MCF 10A (cell line): ENCODE measurements around the gene CYP26B1. TPM values are rescaled to one million over a fixed set of nuclear protein-coding genes. Genes with fewer than 3 reads are reported as not detected.

Experiments used
- BruUV-seq: library from RNA; stranded (reverse); fragments of 400-500 nt; replicated peaks from 2 replicates; lab custom pipeline; 2021; lab: Mats Ljungman, UMichigan
- CTCF ChIA-PET: fragments of 300-600 bp; sonication (Branson Sonifier 250); formaldehyde crosslinking; extraction: SDS; loops from one replicate; lab custom pipeline; 2021; ENCODE audit warnings: antibody characterized with exemption, inconsistent platforms; lab: Yijun Ruan, JAX
- POLR2A ChIA-PET: fragments of 300-600, 350-650 bp; sonication (Branson Sonifier 250); formaldehyde crosslinking; extraction: SDS; loops from one replicate; lab custom pipeline; 2020; ENCODE audit warnings: antibody characterized with exemption, inconsistent platforms; lab: Yijun Ruan, JAX
- DNase-seq: peaks from one replicate; pipeline ENCODE4 v3.0.0-alpha.2; 2018; ENCODE audit not compliant: unreplicated experiment
- H3K27ac Mint-ChIP-seq: one replicate; pipeline ENCODE4 v1.8.0; 2022; ENCODE audit warnings: mild to moderate bottlenecking, low read depth, mixed read lengths; ENCODE audit not compliant: unreplicated experiment
- H3K27me3 Mint-ChIP-seq: one replicate; pipeline ENCODE4 v1.8.0; 2022; ENCODE audit warnings: mixed read lengths; ENCODE audit not compliant: insufficient read depth, unreplicated experiment
- H3K36me3 Mint-ChIP-seq: one replicate; pipeline ENCODE4 v1.8.0; 2022; ENCODE audit warnings: mild to moderate bottlenecking, moderate library complexity, mixed read lengths; ENCODE audit not compliant: insufficient read depth, unreplicated experiment
- H3K4me1 Mint-ChIP-seq: one replicate; pipeline ENCODE4 v1.8.0; 2022; ENCODE audit warnings: mixed read lengths; ENCODE audit not compliant: insufficient read depth, unreplicated experiment
- H3K4me3 Mint-ChIP-seq: one replicate; pipeline ENCODE4 v1.8.0; 2022; ENCODE audit warnings: mild to moderate bottlenecking, moderate library complexity, mixed read lengths; ENCODE audit not compliant: unreplicated experiment
- H3K9me3 Mint-ChIP-seq: one replicate; pipeline ENCODE4 v1.8.0; 2022; ENCODE audit warnings: mixed read lengths; ENCODE audit not compliant: unreplicated experiment
- intact Hi-C: fragments of 100-400 bp; cut with micrococcal nuclease; formaldehyde crosslinking; loops from 2 replicates; pipeline ENCODE4 v1.14.1; 2022
- total RNA-seq: library from RNA; stranded (reverse); gene quantifications from 2 replicates; pipeline ENCODE4 v1.2.3, GENCODE V29; 2022
- TF ChIP-seq, protein P1 (sequence below): fragments of 200-600 bp; IDR thresholded peaks from one replicate; pipeline ENCODE4 v1.8.0; 2022; ENCODE audit warnings: antibody characterized with exemption, mild to moderate bottlenecking; ENCODE audit not compliant: unreplicated experiment

Gene CYP26B1
- total RNA-seq, 1 experiment from 2014 or later = 14.1 TPM

DNA sequence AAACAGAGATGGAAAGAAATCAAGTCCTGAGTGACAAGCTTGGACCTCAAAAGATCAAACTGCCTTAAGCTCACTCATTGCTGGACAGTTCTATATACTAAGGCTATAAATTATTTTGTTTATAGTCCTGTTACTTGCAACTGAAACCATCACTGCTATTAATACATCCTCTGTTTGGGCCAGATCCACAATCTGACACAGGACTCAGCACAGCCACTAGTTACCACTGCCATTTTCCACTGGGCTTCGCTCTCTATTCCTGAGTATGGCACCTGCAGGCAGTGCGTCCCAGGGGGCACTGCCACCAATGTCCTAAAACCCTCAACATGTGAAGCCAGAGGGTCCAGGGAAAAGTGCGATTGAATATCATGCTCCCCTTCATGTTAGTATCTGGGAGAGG, 52.3 kb downstream of the CYP26B1 start:
- Mint-ChIP-seq H3K4me3 (no peak overlapping the region), H3K9me3 (peaks cover 7% of the 10 kb centered on the region), H3K4me1 (peaks cover 9% of the 10 kb centered on the region), H3K36me3 (no peaks in the 10 kb centered on the region), H3K27ac (no peak overlapping the region), H3K27me3 (no peaks in the 10 kb centered on the region)
- intact Hi-C loops = no loop called here
- TF ChIP-seq, protein P1, sequence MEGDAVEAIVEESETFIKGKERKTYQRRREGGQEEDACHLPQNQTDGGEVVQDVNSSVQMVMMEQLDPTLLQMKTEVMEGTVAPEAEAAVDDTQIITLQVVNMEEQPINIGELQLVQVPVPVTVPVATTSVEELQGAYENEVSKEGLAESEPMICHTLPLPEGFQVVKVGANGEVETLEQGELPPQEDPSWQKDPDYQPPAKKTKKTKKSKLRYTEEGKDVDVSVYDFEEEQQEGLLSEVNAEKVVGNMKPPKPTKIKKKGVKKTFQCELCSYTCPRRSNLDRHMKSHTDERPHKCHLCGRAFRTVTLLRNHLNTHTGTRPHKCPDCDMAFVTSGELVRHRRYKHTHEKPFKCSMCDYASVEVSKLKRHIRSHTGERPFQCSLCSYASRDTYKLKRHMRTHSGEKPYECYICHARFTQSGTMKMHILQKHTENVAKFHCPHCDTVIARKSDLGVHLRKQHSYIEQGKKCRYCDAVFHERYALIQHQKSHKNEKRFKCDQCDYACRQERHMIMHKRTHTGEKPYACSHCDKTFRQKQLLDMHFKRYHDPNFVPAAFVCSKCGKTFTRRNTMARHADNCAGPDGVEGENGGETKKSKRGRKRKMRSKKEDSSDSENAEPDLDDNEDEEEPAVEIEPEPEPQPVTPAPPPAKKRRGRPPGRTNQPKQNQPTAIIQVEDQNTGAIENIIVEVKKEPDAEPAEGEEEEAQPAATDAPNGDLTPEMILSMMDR = no peak
- POLR2A ChIA-PET = interaction anchor here (0.7 kb wide), 1 partner anchor 1182 kb away, joined by 3 read pairs; no protein-coding TSS in a partner anchor
- DNase-seq = no peak
- CTCF ChIA-PET = no interaction called here
- no TSS peak for BruUV-seq

DNA sequence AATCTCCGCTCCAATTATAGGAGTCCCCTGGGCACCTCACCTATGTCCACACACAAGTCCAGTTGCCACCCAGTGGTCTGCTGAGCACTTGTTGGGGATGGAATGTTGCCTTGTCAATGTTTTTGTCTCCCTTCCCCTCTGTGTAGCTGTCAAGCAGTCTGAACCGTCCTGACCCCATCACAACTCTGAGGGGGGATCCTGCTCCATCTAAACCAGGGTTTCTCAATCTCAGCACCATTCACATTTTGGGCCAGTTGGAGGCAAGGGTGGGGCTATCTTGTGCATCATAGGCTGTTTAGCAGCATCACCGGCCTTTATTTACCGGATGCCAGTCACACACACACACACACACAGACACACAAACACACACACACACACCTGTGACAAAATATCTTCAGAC, 53.0 kb downstream of the CYP26B1 start:
- TF ChIP-seq, protein P1 = no peak
- H3K27ac Mint-ChIP-seq = no peak overlapping the region
- H3K4me1 Mint-ChIP-seq = peaks cover 9% of the 10 kb centered on the region
- CTCF ChIA-PET = no interaction called here
- H3K4me3 Mint-ChIP-seq = no peak overlapping the region
- no peaks in the 10 kb centered on the region for H3K27me3 Mint-ChIP-seq
- H3K36me3 Mint-ChIP-seq = no peaks in the 10 kb centered on the region
- intact Hi-C loops = no loop called here
- POLR2A ChIA-PET = no interaction called here
- H3K9me3 Mint-ChIP-seq = peaks cover 7% of the 10 kb centered on the region
- no TSS peak for BruUV-seq
- no peak for DNase-seq

DNA sequence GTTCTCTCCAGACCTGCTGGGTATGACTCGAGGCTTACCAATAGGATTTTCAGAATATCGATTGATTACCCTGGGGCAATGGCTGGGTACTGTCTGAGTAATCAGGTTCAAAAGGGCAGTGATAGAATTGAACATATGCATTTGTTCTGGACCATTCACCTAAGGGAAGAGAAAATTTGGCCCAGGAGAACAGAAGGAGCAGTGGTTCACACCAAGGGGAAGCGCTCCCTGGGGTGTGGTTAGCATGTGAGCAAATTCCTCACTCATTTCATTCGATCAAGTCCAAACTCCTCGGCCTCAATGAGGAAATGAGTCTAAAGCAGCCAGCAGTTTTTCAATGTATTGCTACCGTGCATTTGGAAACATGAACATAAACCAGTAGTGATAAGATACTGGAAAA, 55.6 kb downstream of the CYP26B1 start:
- peaks cover 9% of the 10 kb centered on the region for H3K4me1 Mint-ChIP-seq
- no peaks in the 10 kb centered on the region for H3K36me3 Mint-ChIP-seq
- H3K27me3 Mint-ChIP-seq = no peaks in the 10 kb centered on the region
- TF ChIP-seq, protein P1 = no peak
- H3K27ac Mint-ChIP-seq = no peak overlapping the region
- H3K9me3 Mint-ChIP-seq = peaks cover 6% of the 10 kb centered on the region
- intact Hi-C loops = no loop called here
- DNase-seq = no peak
- H3K4me3 Mint-ChIP-seq = no peak overlapping the region
- ChIA-PET CTCF (no interaction called here), POLR2A (no interaction called here)
- BruUV-seq = no TSS peak

DNA sequence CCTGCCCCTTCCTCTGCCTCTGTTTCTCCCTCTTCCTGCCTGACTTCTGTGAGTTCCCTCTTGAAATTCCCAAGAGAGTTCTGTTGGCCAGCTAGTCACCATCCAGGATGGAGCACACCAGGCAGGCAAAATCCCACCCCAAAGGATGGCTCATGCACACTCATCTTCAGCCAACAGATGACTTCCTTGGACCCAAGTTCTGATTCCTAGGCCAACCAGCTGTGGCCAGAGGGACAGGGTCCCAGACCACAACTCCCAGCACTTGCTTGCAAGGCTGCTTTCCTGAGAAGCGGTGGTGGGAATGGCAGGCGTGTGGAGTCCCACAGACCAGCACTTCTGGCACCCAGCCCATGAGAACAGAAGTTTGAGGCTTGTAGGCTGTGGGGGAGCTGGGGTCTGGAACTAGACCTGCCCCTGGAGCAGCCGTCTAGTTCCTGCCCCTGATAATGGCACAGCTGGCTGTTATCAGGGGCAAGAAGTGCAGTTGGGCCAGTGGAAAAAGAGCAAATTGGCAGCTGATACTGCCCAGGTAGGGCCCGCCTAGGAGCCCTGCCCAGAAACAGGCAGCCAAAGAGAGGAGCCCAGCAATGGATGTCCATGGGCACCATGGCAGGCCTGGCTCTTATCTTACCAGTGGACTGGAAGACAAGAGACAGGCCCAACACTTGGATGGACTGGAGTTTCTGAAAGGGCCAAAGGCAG, 56.7 kb downstream of the CYP26B1 start:
- no peak for DNase-seq
- ChIA-PET CTCF (interaction anchor here (0.5 to 0.6 kb wide), 2 partner anchors 145 to 503 kb away, joined by 3 read pairs; no protein-coding TSS in a partner anchor), POLR2A (no interaction called here)
- Mint-ChIP-seq H3K9me3 (no peaks in the 10 kb centered on the region), H3K4me1 (no peaks in the 10 kb centered on the region), H3K27me3 (no peaks in the 10 kb centered on the region), H3K36me3 (no peaks in the 10 kb centered on the region), H3K4me3 (no peak overlapping the region), H3K27ac (no peak overlapping the region)
- intact Hi-C loops = no loop called here
- TF ChIP-seq, protein P1 = no peak
- no TSS peak for BruUV-seq
